HG02938 (cell line): ENCODE measurements around the gene CMTM5.

Experiments
- ATAC-seq: cut with Tn5 transposase; IDR thresholded peaks from one replicate; pipeline ENCODE4 v1.9.1; 2021; ENCODE audit warnings: mild to moderate bottlenecking, moderate library complexity; ENCODE audit not compliant: unreplicated experiment

Gene CMTM5

DNA sequence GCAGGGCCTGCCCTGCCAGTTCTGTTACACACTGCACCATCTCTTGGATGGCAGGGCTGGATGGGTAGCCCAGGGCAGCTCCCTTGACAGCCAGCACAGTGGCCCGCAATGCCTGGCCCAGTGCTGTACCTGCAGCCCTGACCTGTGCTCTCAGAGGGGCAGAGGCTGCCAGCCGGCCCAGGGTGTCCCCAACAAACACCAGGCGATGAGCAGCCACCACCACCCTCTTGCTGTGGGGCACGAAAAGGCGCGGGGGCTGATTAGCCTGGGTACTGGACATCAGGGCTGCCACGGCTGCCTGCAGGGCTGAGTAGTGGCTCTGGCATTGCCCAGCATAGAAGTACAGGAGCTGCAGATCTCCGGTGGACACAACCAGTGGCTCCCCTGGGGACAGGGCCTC is 19.6 kb upstream of the CMTM5 start:
- no peak for ATAC-seq

DNA sequence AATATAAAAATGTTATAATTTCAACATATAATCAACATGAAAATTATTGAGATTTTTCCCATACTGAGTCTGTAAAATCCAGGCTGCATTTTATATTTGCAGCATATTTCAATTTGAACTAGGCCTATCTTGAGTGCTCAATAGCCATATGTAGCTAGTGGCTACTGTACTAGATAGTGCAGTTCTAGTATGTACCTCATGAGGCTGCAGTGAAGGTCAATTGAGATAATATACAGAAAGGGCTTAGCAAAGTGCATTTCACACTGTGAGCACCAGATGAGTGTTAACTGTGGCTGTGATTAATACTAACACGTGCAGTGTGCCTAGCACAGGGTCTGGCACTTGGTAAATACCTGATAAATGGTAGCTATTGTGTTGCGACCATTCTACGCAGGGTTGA is 18.8 kb upstream of the CMTM5 start:
- no peak for ATAC-seq

DNA sequence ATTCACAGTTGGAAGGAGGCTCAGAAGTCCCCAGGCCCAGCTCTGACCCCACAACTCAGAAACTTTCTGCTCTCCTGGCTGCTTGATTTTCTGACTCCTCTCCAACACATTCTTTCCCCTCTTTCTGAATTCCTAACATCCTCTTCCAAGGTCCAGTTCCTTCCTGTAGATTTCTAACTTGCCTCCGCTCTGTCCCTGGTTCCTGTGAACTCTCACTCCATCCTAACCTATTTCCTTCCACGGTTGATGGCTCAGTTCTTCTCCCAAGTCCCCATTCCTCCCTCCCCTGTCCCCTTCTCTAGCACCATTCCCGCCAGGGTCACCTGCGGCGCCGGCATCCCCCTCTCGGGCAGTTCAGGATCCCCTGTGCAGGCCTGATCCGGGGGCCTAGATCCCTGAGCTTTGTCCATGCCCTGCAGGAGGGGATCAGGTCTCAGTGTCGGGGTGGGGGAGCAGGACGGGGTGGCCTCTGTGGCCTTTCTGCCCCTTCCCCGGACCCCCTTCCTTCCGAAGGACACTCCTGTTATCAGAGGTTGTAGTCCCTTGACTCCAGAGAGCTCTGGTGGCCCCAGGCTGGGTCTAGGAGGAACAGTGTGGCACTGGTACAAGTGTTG is 18.2 kb upstream of the CMTM5 start:
- no peak for ATAC-seq

DNA sequence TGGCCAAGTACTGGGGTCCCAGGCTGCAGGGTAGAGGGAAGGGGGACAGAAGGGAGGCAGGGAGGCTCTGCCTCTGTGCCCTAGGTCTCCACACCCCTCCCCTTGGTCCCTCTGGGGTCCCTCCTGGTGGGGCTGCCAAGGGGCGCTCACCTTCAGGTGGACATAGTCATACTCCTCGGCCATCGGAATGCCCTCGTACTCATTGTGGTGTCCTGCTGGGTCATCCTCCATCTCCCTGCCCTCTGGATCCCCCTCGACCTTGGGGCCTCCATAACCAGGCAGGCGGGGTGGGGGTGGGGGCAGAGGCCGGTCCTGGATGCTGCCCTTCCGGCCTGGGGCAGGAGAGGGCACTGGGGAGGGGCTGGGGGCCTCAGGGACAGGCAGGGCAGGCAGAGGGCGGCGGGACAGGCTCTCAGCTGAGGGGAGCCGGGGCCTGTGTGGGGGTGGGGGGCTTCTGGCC is 17.6 kb upstream of the CMTM5 start:
- no peak for ATAC-seq

DNA sequence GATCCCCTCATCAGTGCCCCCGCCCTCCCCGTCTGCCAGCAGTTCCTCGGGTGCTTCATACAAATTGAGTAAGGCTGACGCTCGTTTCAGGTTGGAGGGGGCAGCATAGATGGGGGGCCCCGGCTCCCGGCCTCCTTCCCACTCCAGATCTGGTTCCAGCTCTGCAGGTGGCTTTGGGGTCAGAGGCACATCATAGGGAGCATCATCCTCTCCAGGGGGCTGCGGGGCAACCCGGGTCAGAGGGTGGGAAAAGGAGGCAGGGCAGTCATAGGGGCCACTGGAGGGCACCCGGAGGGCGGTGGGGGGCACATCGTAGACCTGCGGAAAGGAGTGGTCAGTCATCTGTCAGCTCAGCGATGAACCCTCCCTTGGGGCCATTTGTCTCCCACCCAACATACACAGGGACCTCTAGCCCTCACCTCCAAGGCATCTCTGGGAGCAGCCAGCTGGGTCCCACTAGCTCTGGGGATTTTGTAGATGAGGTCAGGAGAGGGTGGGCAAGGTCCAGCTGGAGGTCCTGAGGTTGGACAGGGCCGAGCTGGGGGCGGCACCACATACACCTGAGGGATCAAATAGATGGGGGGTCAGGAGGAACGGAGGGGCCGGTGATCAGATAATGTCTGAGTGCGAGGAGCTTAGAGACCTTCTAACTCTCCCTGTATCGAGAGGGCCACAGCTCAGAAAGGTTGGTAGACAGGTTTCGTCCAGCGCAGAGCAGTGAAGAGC is 17.0 kb upstream of the CMTM5 start:
- no peak for ATAC-seq

DNA sequence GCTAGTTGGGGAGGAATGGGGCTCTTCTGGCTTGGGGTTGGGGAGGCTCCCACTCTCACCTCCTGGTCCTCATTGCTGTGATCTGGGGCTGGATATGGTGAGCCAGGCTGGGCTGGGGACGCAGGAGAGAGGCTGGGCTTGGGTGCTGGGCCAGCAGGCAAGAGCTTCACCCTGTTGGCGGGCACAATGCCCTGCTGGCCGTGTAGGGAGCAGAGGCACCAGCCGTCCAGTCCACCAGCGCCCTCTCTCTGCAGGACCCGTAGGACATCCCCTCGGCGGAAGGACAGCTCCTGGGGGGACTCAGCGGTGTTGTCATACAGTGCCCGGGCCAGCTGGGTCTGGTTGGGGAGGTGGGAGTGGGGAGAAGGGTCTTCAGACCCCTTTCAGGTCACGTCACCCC is 16.4 kb upstream of the CMTM5 start:
- ATAC-seq: no peak

DNA sequence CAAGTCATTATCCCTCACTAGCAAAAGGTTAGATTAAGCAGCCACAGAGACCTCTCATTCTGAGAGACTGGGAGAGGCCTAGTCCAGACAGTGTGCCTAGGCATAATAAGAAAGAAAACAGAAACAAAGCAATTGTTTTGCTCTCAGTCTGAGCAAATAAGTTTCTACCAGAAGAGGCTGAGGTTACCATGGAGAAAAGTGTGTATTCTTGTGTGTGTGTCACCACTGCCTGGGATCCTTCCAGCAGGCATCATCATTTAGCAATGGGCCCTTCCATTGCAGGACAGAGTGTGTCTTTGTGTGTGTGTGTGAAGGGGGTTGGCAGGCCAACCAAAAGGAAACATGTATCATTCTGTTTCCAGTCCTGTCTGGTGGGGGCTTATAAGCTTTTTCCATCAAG is 15.5 kb upstream of the CMTM5 start:
- no peak for ATAC-seq

DNA sequence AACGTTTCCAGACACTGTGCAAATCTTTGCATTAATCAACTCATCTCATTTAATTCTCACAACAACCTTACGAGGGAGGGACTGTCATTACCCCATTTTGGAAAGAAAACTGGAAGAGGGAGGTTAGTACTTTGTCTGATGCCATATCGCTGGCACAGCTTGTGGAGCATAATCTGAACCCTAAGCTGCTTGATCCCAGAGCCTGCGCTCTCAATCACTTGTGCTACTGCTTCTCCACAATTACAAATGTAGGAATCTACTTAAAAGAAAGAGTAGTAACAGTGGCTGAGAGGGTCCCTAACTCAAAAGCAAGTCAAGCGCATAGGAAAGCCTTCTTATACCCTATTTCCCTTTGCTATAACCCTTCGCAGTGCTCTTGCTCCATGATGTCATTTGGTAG is 15.1 kb upstream of the CMTM5 start:
- no peak for ATAC-seq

DNA sequence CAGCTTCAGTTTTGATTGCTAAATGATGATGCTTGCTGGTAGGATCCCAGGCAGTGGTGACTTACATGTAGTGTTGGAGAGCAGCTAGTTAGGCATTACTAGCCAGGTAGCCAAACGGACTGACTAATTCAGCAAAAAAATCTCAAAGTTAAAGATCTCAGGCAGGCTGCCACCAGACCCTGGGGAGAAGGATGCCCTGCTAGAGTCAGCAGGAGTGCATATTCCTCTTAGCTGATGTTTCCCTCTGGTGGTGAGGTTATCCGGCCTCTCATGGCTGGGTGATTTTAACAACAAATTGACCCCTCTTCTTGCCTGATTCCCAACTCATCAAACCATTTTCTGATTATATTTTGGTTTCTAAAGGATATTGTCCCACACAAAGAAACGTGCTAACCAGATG is 14.6 kb upstream of the CMTM5 start:
- no peak for ATAC-seq

DNA sequence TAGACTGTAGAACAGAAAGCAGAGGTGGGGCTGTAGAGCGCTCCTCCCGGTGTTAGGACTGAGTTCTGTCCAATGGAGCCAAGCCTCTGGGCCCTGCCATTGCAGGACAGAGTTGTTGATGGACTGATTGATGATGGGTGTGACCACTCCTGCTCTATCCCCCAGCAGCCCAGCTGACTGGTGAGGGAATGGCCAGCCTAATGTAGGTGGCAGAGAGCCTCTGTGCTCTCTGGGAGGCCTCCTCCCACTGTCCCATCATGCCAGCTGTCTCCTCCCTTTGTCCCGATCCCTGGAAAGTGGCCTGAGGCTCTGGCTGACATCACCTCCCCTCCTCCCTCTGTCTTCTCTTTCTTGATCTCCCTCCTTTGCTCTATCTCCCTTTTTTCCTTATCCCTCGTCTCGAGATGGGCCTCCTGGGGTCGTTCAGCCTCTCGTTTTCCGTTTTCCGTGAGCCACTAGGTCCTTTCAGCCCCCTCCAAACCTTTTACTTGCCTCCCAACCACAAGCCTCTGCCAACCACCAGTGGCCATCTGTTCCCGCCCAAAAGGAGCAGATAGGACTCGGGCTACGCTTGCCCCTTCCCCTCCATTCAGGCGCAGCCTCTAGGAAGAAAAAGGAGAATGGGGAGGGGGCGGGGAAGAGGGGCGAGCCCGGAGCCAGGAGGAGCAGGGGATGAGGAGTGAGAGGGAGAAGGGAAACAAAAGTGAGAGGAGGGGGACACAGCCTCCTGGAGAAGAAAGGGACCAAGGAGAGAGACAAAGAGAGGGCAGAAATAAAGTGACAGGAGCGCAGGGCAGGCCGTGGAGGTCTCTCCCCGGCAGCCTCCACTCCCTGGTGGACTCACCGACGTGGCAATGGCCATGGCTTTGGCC is 12.4 kb upstream of the CMTM5 start:
- no peak for ATAC-seq

DNA sequence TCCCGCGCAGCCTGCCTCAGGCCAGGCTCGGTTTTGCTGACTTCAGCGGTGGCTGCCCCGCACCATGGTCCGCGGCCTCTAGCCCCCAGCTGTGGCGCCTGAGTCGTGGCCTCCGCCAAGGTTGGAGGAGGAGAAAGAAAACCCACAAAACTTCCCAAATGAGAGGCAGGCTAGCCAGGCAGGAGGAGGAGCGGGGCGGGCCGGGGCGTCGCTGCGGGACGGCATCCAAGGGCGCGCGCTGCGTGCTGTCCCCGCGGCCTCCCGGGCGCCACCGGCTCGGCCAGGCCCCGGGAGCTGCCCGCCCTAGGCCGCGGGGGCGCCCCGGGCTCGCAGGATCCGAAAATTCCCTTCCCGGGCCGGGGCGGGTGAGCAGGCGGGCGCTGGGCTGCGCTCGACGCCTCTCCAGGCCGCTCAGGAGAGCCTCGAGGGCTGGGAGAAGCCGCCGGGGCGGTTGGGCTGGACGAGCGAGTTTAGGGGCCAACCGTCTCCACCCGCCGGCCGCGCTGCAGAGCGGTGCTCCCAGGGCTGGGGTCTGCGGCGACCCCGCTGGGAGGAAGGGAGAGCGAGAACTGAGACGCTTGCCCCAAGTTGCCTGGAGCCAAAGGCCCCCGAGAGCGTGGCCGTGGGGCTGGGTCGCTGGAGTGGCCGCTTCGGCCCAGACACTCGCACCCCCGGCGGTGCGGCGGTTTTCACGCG is 11.7 kb upstream of the CMTM5 start, which contains the start of gene EFS:
Gene EFS, minus strand, starts transcription at position 137 of the 696 bp plus-strand sequence. CDS start 147 bp downstream, outside the sequence.
- ATAC-seq: no peak

DNA sequence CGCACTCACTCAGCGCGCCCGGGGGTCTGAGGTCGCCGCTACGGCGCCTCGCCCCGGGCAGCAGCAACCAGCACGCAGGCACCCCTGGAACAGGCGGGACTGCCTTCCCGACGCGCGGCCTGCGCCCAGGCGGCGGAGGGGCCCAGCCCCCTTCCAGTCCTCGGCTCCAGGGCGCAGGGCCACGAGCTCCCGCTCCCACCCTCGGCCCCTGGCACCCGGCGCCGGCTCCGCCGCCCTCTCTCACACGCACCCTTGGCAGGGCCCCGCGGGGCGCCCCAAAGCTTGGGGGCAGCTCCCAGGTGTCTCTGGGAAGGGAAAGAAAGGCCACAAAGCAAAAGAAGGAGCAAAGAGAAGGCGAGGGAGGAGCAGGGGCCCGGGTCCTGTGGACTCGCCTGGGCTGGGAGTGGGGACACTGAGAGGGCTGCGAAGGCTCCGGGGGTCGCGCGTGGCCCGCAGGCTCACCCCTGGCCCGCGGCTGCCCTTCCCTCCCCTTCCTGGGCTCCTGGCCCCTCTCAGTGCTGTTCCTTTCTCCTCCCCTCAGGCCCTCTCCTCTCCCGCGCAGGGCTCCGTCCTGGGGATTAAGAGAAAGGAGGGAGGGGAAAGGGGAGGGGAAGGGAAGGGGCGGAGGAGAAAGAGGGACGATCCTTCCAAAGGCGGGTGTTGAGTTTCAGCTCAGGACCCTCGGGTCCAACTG is 11.0 kb upstream of the CMTM5 start:
- ATAC-seq: no peak

DNA sequence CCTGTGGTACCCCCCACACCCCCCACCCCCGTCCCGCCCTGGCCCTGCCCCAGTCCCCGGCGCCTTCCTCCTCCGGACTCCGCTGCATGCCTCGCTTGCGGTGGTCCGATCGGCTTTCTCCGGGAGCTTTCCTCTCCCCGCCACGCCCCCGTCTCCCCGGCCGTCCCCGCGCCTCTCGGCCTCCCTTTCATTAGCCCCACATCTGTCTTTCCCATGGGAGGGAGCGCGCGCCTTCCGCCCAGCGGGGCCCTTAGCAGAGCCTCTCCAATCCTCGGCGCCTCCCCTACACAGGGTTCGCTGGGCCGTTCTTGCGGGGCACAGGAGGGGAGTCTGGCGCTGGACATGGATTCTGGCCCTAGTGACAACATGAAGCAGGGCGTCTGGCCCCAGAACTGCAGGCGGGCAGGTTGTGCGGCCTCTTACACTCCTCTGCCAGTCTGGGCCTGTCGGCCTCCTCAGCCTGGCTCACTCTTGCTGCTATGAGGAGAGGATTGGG is 10.4 kb upstream of the CMTM5 start:
- ATAC-seq: no peak

DNA sequence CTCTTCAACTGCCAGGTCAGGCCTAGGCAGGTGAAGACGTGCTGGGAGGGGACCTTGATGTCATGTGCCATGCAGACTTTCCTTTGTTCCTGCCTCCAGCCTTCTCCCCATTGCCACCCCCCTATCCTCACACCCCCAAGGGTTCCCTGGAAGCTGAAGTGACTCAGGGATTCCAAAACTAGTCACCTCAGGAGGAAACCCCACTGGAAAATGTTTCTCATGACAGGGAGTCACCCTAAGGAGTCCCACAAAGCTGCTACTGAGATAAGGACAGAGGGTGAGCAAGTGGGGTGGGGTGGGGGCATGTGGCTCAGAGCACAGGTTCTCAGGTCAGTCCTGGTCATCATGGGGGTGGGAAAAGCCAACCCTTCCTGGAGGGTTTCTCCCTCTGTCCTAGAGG is 6.6 kb upstream of the CMTM5 start:
- no peak for ATAC-seq

DNA sequence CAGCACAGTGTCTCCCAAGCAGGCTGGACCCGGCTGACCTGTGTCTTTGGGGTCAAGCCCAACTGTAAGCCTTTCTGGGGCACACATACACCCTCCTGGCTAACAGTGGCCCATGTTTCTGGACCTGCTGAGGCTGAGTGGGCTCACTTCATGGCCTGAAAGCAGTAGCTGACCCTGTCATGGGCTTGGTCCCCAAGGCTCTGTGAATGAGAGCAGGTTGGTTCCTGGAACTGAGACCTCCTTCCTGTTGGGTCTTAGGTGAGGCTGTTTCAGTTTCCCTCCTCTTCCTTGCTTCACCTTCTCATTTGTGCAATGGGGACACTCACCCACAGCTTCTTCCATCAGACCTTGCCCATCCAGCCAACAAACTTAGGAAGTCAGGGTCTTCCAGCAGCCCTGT is 5.0 kb upstream of the CMTM5 start:
- no peak for ATAC-seq

DNA sequence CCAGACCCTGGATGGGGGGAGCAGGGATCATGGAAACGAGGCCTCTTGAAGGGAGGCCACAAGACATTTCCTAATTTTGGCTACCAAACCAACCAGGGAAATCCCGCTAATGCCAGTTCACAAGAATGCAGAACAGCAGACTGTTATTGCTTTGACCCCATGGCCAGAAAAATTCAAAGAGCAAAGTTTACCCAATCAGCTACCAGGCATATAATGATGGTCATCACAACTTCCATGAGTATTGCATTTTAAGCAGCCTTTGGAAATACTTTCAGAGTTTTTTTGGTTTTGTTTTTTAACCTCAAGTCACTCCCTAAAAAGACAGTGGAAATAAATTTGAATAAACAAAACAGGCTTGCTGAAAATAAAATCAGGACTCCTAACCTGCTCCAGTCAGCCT is 4.3 kb upstream of the CMTM5 start, which contains the start of gene IL25:
Gene IL25, plus strand, starts transcription at position 301 of the 400 bp plus-strand sequence.
- no peak for ATAC-seq

DNA sequence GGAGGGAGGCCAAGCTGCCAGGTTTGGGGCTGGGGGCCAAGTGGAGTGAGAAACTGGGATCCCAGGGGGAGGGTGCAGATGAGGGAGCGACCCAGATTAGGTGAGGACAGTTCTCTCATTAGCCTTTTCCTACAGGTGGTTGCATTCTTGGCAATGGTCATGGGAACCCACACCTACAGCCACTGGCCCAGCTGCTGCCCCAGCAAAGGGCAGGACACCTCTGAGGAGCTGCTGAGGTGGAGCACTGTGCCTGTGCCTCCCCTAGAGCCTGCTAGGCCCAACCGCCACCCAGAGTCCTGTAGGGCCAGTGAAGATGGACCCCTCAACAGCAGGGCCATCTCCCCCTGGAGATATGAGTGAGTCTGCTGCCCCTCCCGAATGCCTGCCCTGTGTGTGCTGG is 3.8 kb upstream of the CMTM5 start:
- no peak for ATAC-seq

DNA sequence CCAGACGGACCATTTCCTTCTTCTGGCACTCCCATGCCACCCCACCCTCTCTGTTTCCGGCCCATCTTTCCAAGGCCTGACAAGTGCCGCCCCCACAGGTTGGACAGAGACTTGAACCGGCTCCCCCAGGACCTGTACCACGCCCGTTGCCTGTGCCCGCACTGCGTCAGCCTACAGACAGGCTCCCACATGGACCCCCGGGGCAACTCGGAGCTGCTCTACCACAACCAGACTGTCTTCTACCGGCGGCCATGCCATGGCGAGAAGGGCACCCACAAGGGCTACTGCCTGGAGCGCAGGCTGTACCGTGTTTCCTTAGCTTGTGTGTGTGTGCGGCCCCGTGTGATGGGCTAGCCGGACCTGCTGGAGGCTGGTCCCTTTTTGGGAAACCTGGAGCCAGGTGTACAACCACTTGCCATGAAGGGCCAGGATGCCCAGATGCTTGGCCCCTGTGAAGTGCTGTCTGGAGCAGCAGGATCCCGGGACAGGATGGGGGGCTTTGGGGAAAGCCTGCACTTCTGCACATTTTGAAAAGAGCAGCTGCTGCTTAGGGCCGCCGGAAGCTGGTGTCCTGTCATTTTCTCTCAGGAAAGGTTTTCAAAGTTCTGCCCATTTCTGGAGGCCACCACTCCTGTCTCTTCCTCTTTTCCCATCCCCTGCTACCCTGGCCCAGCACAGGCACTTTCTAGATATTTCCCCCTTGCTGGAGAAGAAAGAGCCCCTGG is 1.2 kb upstream of the CMTM5 start:
- ATAC-seq: no peak

DNA sequence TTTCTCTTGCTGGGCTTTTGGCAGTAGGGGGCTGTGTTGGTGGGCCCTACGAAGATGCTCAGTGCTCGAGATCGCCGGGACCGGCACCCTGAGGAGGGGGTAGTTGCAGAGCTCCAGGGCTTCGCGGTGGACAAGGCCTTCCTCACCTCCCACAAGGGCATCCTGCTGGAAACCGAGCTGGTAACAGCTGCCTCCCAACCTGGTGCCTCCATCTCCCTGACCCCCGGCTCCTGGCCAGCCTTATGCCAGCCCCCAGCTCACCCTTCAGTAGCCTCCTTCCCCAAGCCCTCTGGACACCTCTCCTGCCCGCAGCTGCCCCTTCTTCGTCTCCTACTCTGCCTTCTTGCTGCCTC is 328 bp downstream of the CMTM5 start:
- no peak for ATAC-seq
